ENCODE measurements around the gene IZUMO1R. TPM values are rescaled to one million over a fixed set of nuclear protein-coding genes. Genes with fewer than 3 reads are reported as not detected.

IZUMO1R gene
- total RNA-seq (under 1 TPM in 1 of 7 donors, not detected in 6; 0.52 TPM), polyA plus RNA-seq (not detected)
- long read RNA-seq, donor 1: 0 reads
- long read RNA-seq, donor 2: 0 reads
- long read RNA-seq, donor 3: 0 reads

GRCh38 chr11:94303966-94304958 lies at the start of gene IZUMO1R:
TSS of gene IZUMO1R (plus strand) at chr11:94304580. CDS start at chr11:94305637, 1,057 bp downstream.
- no peak within 1 kb of the TSS for H3K4me3 ChIP-seq
- no peaks in the 10 kb centered on the region for H3K9me3 ChIP-seq
- no peaks in the 10 kb centered on the region for H3K27me3 ChIP-seq
- DNase-seq: no peak
- peaks cover 4% of the 10 kb centered on the region for H3K4me1 ChIP-seq (ENCODE audit: insufficient read depth)
- 3 to 5% (median 3%) methylated on average over 13 of the region's 13 CpGs for WGBS, 3 donors
- TF ChIP-seq POLR2A (IDR thresholded peaks at IDR 0.05): no peak
- no peak for TF ChIP-seq CTCF (IDR thresholded peaks at IDR 0.05)
- TF ChIP-seq EP300 (IDR thresholded peaks at IDR 0.05): no peak
- H3K27ac ChIP-seq: peak within 1 kb of the TSS; percentile 16 to 26
- intact Hi-C loops (cut with DNase I): no loop called here
- H3K36me3 ChIP-seq: no peaks in the 10 kb centered on the region

GRCh38 chr11:94271885-94272372 lies 32.5 kb upstream of the IZUMO1R start:
- 45 to 55% (median 50%) methylated on average over 4 of the region's 4 CpGs for WGBS, 3 donors
- intact Hi-C loops (cut with DNase I): no loop called here
- H3K36me3 ChIP-seq: no peaks in the 10 kb centered on the region
- no peaks in the 10 kb centered on the region for H3K27me3 ChIP-seq
- no peak for TF ChIP-seq EP300 (IDR thresholded peaks at IDR 0.05)
- TF ChIP-seq CTCF (IDR thresholded peaks at IDR 0.05): no peak
- TF ChIP-seq POLR2A (IDR thresholded peaks at IDR 0.05): no peak
- no peaks in the 10 kb centered on the region for H3K9me3 ChIP-seq
- H3K4me1 ChIP-seq (ENCODE audit: insufficient read depth): no peaks in the 10 kb centered on the region
- no peak overlapping the region for H3K27ac ChIP-seq
- no peak for DNase-seq
- no peak overlapping the region for H3K4me3 ChIP-seq

- no peaks in the 10 kb centered on the region for H3K36me3 ChIP-seq
- no peak overlapping the region for H3K27ac ChIP-seq
- no peaks in the 10 kb centered on the region for H3K4me1 ChIP-seq (ENCODE audit: insufficient read depth)
- intact Hi-C loops (cut with DNase I): no loop called here
- no peaks in the 10 kb centered on the region for H3K9me3 ChIP-seq
- H3K27me3 ChIP-seq: no peaks in the 10 kb centered on the region
- no peak overlapping the region for H3K4me3 ChIP-seq
- TF ChIP-seq EP300 (IDR thresholded peaks at IDR 0.05) (no peak), CTCF (IDR thresholded peaks at IDR 0.05) (no peak), POLR2A (IDR thresholded peaks at IDR 0.05) (no peak)
- WGBS, 3 donors: 30 to 38% (median 34%) methylated on average over 6 of the region's 6 CpGs
- peak in 1 of 5 donors; percentile 31 for DNase-seq
Observed at GRCh38 chr11:94272738-94273313, 31.6 kb upstream of the IZUMO1R start.

- TF ChIP-seq POLR2A (IDR thresholded peaks at IDR 0.05): no peak
- TF ChIP-seq EP300 (IDR thresholded peaks at IDR 0.05): no peak
- no peak for TF ChIP-seq CTCF (IDR thresholded peaks at IDR 0.05)
- H3K36me3 ChIP-seq: no peaks in the 10 kb centered on the region
- H3K27ac ChIP-seq: no peak overlapping the region
- H3K27me3 ChIP-seq: no peaks in the 10 kb centered on the region
- no peak overlapping the region for H3K4me3 ChIP-seq
- H3K4me1 ChIP-seq (ENCODE audit: insufficient read depth): no peaks in the 10 kb centered on the region
- no peak for DNase-seq
- intact Hi-C loops (cut with DNase I): no loop called here
- no peaks in the 10 kb centered on the region for H3K9me3 ChIP-seq
- 89 to 95% (median 90%) methylated on average over 3 of the region's 3 CpGs for WGBS, 3 donors
Observed at GRCh38 chr11:94275961-94276360, 28.4 kb upstream of the IZUMO1R start.

Data from ovary (tissue), 10 donors.